ENCODE measurements around the gene CBX5.
A peak's percentile ranks its signal among the peaks of the same experiment; 100 is the strongest.
"Not testable (repeated sequence)": the region's sequence is repeated elsewhere in the genome, so short reads cannot be mapped to it uniquely, and the experiment has no call there.

The CBX5 gene

GRCh38 chr12:54284070-54284780 is 4.3 kb upstream of the CBX5 start:
- H3K27ac Mint-ChIP-seq; H3K27me3 Mint-ChIP-seq (ENCODE audit: low read depth); H3K4me3 Mint-ChIP-seq; H3K9me3 Mint-ChIP-seq: not testable (repeated sequence)
- Mint-ChIP-seq H3K36me3 (ENCODE audit: low read depth) (peaks cover 27% of the 10 kb centered on the region), H3K4me1 (ENCODE audit: low read depth) (peaks cover 51% of the 10 kb centered on the region)

DNA sequence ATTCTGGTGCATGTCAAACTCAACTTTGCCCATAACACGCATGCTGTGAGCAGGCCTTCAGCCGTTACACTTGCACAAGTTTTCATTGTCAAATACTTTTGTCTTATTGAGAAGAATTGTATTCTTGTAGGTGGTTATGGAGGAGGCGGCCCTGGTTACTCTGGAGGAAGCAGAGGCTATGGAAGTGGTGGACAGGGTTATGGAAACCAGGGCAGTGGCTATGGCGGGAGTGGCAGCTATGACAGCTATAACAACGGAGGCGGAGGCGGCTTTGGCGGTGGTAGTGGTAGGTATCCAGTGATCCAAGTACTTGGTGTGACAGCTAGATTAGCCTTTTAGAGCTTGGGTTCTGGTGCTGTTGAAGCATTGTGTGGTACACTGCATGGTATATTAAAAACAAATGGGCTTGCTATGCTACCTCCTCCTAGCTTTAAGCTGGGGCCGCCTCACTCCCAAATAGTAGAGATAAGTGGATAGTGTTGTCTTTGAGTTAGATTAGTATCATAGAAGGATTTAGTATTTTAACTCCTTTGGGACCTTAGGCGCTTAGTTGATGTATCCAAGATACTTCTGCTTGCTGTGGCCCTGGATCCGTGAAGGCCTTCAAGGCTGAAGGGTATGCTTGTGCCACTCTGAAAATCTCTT is 3.1 kb upstream of the CBX5 start:
- H3K27ac Mint-ChIP-seq: peak overlapping the region; percentile 36
- no peaks in the 10 kb centered on the region for H3K27me3 Mint-ChIP-seq (ENCODE audit: low read depth)
- H3K4me3 Mint-ChIP-seq: no peak overlapping the region
- peaks cover 31% of the 10 kb centered on the region for H3K36me3 Mint-ChIP-seq (ENCODE audit: low read depth)
- peaks cover 56% of the 10 kb centered on the region for H3K4me1 Mint-ChIP-seq (ENCODE audit: low read depth)
- H3K9me3 Mint-ChIP-seq: no peaks in the 10 kb centered on the region

GRCh38 chr12:54281694-54282093 is 1.8 kb upstream of the CBX5 start:
- not testable (repeated sequence) for H3K4me3 Mint-ChIP-seq; H3K9me3 Mint-ChIP-seq; H3K27ac Mint-ChIP-seq; H3K27me3 Mint-ChIP-seq (ENCODE audit: low read depth)
- H3K4me1 Mint-ChIP-seq (ENCODE audit: low read depth): peaks cover 55% of the 10 kb centered on the region
- H3K36me3 Mint-ChIP-seq (ENCODE audit: low read depth): peaks cover 25% of the 10 kb centered on the region

DNA sequence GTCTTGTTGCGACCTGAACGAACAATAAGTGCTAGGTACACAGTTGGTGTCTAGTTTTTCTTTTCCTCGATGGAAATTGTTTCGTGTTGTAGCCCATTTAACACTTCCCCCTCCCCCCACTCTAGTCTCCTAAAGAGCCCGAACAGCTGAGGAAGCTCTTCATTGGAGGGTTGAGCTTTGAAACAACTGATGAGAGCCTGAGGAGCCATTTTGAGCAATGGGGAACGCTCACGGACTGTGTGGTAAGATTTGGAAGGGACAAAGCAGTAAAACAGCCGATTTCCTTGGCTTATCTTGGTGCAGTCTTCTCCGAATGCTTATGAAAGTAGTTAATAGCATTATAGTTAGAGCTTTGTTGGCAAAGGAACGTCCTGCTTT is 1.3 kb upstream of the CBX5 start:
- Mint-ChIP-seq H3K36me3 (ENCODE audit: low read depth) (peaks cover 25% of the 10 kb centered on the region), H3K4me1 (ENCODE audit: low read depth) (peaks cover 59% of the 10 kb centered on the region)
- not testable (repeated sequence) for H3K27ac Mint-ChIP-seq

DNA sequence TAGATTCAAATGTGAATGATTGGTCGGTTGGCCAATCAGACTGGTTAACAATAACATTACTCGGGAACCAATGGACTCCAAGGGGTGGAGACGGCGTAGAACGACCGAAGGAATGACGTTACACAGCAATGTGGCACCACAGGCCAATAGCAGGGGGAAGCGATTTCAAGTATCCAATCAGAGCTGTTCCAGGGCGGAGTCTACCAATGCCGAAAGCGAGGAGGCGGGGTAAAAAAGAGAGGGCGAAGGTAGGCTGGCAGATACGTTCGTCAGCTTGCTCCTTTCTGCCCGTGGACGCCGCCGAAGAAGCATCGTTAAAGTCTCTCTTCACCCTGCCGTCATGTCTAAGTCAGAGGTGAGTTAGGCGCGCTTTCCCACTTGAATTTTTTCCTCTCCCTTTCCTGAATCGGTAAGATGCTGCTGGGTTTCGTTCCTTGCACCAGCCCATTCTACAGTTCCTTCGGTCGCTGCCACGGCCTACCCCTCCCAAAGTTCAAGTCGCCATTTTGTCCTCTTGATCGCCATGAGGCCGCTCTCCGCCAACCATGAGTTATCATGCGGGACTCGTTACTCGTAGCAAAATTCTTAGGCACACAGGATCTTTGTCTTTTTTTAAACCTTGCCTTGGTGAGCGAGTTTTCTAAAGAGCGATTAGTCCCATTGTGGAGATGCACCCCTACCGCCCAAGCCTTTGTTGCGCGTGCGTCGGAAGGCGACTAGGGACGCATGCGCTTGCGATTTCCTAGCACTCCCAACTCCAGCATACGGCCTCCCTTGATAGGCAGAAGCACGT is 742 bp upstream of the CBX5 start, which contains the start of gene HNRNPA1:
TSS of gene HNRNPA1 (plus strand) at position 259 of the 793 bp plus-strand sequence. CDS start at position 341, 82 bp downstream.
- H3K9me3 Mint-ChIP-seq: no peaks in the 10 kb centered on the region
- peaks cover 58% of the 10 kb centered on the region for H3K4me1 Mint-ChIP-seq (ENCODE audit: low read depth)
- peaks cover 21% of the 10 kb centered on the region for H3K36me3 Mint-ChIP-seq (ENCODE audit: low read depth)
- H3K27me3 Mint-ChIP-seq (ENCODE audit: low read depth): no peaks in the 10 kb centered on the region
- H3K27ac Mint-ChIP-seq: no peak within 1 kb of the TSS
- no peak within 1 kb of the TSS for H3K4me3 Mint-ChIP-seq

More for the DNA sequence above, 1.3 kb upstream of the CBX5 start:
- not testable (repeated sequence) for H3K27me3 Mint-ChIP-seq (ENCODE audit: low read depth); H3K9me3 Mint-ChIP-seq; H3K4me3 Mint-ChIP-seq

DNA sequence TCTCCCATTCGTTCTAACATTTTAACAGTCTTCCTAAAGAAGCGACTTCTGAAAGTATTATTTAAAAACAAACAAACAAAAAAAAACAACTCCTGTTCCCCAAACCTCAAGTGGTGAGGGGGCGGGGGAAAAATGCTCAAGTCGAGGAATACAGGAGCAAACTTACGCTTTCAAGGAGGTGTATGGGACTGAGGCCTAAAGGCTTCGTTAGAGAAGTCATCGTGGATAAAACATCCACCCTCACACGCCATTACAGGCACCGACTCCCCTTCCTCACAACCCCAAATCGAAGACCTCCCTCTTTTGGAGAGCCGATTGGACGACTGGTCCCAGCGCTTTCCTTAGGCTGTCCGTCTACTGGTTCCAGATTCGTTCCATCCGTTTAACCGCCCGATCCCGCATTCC is 693 bp downstream of the CBX5 start:
- Mint-ChIP-seq H3K4me1 (ENCODE audit: low read depth) (peaks cover 53% of the 10 kb centered on the region), H3K9me3 (no peaks in the 10 kb centered on the region), H3K27me3 (ENCODE audit: low read depth) (no peaks in the 10 kb centered on the region), H3K4me3 (no peak overlapping the region), H3K36me3 (ENCODE audit: low read depth) (peaks cover 17% of the 10 kb centered on the region), H3K27ac (no peak overlapping the region)

DNA sequence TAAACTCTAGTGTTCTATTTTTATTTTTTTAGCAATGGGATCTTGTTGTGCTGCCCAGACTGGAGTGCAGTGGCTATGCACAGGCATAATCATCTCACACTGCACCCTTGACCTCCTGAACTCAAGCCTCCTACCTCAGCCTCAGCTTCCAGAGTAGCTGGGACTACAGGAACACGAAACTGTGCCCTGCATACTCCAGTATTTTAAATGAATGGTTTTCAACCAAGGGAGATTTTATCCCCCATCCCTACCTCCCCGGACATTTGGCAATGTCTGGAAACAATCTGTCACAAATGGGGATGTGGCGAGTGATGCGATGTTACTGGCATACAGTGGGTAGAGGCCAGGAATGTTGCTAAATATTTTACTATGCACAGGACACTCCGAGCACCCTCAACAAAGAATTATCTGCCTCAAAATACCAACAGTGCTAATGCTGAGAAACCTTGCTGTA is 2.1 kb downstream of the CBX5 start:
- peaks cover 45% of the 10 kb centered on the region for H3K4me1 Mint-ChIP-seq (ENCODE audit: low read depth)

DNA sequence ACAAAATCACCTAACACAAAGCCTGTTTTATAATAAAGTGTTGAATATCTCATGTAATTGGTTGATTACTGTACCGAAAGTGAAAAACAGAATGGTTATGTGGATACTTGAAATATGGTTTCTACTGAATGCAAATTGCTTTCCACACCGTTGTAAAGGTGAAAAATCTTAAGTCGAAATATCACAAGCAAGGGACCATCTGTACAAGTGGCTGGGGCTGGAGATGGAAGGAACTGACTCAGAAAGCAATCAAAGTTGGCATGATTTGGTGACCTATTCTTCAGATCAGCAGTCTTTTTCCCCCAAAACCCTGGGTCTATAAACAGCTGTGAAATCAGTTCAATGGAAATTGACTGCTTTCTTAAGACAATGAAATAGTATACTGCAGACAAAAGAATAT is 3.6 kb downstream of the CBX5 start:
- peak overlapping the region; percentile 28 for H3K4me3 Mint-ChIP-seq
- H3K27ac Mint-ChIP-seq: peak overlapping the region; percentile 5
- peaks cover 30% of the 10 kb centered on the region for H3K36me3 Mint-ChIP-seq (ENCODE audit: low read depth)
- H3K4me1 Mint-ChIP-seq (ENCODE audit: low read depth): peaks cover 41% of the 10 kb centered on the region
- H3K27me3 Mint-ChIP-seq (ENCODE audit: low read depth): no peaks in the 10 kb centered on the region
- no peaks in the 10 kb centered on the region for H3K9me3 Mint-ChIP-seq

More for the DNA sequence above, 2.1 kb downstream of the CBX5 start:
- Mint-ChIP-seq H3K27me3 (ENCODE audit: low read depth) (no peaks in the 10 kb centered on the region), H3K4me3 (no peak overlapping the region), H3K9me3 (no peaks in the 10 kb centered on the region), H3K36me3 (ENCODE audit: low read depth) (peaks cover 26% of the 10 kb centered on the region), H3K27ac (peak overlapping the region; percentile 38)

DNA sequence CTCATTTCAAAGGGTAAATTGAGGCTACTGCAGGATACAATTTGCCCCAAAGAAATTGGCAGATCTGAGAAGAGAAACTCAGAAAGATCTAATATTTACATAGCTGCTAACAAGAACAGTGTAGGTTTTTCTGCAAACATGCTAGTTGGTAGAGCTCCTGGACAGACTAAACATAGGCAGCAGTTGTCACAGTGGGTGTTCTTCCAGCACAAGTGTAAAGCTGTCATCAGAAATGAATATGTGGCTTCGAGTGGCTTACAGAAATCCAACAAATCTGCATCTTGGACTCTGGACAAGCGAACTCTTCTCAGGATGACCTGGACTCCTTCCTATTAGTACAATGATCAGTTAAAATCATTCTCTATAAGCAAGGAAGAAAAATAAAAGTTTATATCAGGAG is 5.9 kb downstream of the CBX5 start:
- no peaks in the 10 kb centered on the region for H3K9me3 Mint-ChIP-seq
- no peak overlapping the region for H3K27ac Mint-ChIP-seq
- peaks cover 36% of the 10 kb centered on the region for H3K36me3 Mint-ChIP-seq (ENCODE audit: low read depth)
- H3K4me1 Mint-ChIP-seq (ENCODE audit: low read depth): peaks cover 50% of the 10 kb centered on the region
- H3K4me3 Mint-ChIP-seq: no peak overlapping the region
- H3K27me3 Mint-ChIP-seq (ENCODE audit: low read depth): no peaks in the 10 kb centered on the region

DNA sequence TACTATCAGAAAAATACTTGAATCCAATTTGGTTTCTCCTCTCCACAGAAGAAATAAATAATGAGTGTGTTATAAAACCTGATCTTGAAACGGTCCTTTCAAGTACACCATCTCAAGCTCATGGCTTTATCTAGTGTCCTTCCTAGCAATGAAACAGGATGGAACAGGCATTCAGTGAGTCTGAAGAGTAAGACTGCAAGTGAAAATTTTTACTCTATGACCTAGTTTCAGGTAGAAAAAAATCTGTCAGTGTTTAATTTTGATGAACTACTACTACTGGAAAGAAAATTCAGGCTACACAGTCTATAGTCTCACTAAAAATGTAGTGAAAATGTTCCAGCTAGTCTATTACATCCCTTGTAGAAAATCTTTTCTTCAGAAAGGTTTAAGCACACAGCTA is 7.7 kb downstream of the CBX5 start:
- no peaks in the 10 kb centered on the region for H3K27me3 Mint-ChIP-seq (ENCODE audit: low read depth)
- H3K4me3 Mint-ChIP-seq: no peak overlapping the region
- H3K36me3 Mint-ChIP-seq (ENCODE audit: low read depth): peaks cover 31% of the 10 kb centered on the region
- H3K27ac Mint-ChIP-seq: no peak overlapping the region
- no peaks in the 10 kb centered on the region for H3K9me3 Mint-ChIP-seq
- H3K4me1 Mint-ChIP-seq (ENCODE audit: low read depth): peaks cover 40% of the 10 kb centered on the region

GRCh38 chr12:54270345-54270744 is 9.6 kb downstream of the CBX5 start:
- Mint-ChIP-seq H3K27ac (no peak overlapping the region), H3K9me3 (no peaks in the 10 kb centered on the region), H3K4me3 (no peak overlapping the region), H3K36me3 (ENCODE audit: low read depth) (peaks cover 24% of the 10 kb centered on the region), H3K4me1 (ENCODE audit: low read depth) (peaks cover 34% of the 10 kb centered on the region), H3K27me3 (ENCODE audit: low read depth) (no peaks in the 10 kb centered on the region)

- H3K27me3 Mint-ChIP-seq (ENCODE audit: low read depth): no peaks in the 10 kb centered on the region
- H3K4me3 Mint-ChIP-seq: no peak overlapping the region
- H3K4me1 Mint-ChIP-seq (ENCODE audit: low read depth): peaks cover 27% of the 10 kb centered on the region
- peaks cover 13% of the 10 kb centered on the region for H3K36me3 Mint-ChIP-seq (ENCODE audit: low read depth)
- H3K9me3 Mint-ChIP-seq: no peaks in the 10 kb centered on the region
- H3K27ac Mint-ChIP-seq: no peak overlapping the region
Observed at GRCh38 chr12:54266852-54267251, 13.1 kb downstream of the CBX5 start.

GRCh38 chr12:54265364-54265812 is 14.5 kb downstream of the CBX5 start:
- Mint-ChIP-seq H3K27ac (no peak overlapping the region), H3K27me3 (ENCODE audit: low read depth) (no peaks in the 10 kb centered on the region), H3K4me1 (ENCODE audit: low read depth) (peaks cover 22% of the 10 kb centered on the region), H3K9me3 (no peaks in the 10 kb centered on the region), H3K36me3 (ENCODE audit: low read depth) (peaks cover 11% of the 10 kb centered on the region), H3K4me3 (no peak overlapping the region)

DNA sequence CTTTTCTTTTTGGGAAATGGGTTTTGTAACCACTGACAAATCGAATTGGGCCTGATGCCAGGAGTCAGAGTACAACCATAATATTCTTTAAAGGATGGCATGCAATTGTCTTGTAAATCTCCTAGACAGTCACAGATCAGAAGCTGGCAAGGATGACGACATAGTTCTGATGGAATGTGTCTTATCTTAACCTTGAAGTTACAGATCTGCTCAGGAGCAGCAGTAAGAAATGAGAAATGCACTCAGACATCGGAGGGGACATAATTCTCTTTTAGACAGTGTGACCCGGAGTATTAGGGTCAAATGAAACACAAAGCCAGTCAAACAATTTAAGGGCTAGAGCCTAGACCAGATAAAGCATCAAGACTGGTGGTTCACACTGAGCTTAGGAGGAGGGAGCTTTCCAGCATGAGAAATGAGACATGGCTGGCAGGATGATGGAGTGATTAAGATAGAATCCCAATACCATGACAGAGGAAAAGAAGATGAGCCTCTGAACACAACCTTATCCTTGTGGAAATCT is 17.5 kb downstream of the CBX5 start:
- H3K36me3 Mint-ChIP-seq (ENCODE audit: low read depth): peaks cover 13% of the 10 kb centered on the region
- H3K27ac Mint-ChIP-seq: no peak overlapping the region
- no peaks in the 10 kb centered on the region for H3K27me3 Mint-ChIP-seq (ENCODE audit: low read depth)
- no peak overlapping the region for H3K4me3 Mint-ChIP-seq
- H3K4me1 Mint-ChIP-seq (ENCODE audit: low read depth): peaks cover 31% of the 10 kb centered on the region
- no peaks in the 10 kb centered on the region for H3K9me3 Mint-ChIP-seq

All from T-helper 1 cell treated with Interleukin-12 subunit alpha and Interleukin-12 subunit beta and Interleukin-4 antibody, amounts not matched to agents 30 μg/mL and 1 μg/mL, for 36 hours (primary cell).